ENCODE data around the gene LCN12.

LCN12 gene

GRCh38 chr9:136974817-136975535, 22.9 kb downstream of the LCN12 start:
- no peak for DNase-seq

- peak; percentile 70 for DNase-seq
Observed at GRCh38 chr9:136975644-136976043, 23.6 kb downstream of the LCN12 start.

GRCh38 chr9:136977223-136977622, 25.1 kb downstream of the LCN12 start, which contains the start of gene PTGDS:
TSS of gene PTGDS (plus strand) at chr9:136977504. CDS start at chr9:136977579, 75 bp downstream.
- DNase-seq = no peak

GRCh38 chr9:136977649-136978072, 25.6 kb downstream of the LCN12 start:
- DNase-seq = no peak

- DNase-seq = peak; percentile 74
Observed at GRCh38 chr9:136978073-136978864, 26.2 kb downstream of the LCN12 start.

- no peak for DNase-seq
Observed at GRCh38 chr9:136978865-136979544, 26.9 kb downstream of the LCN12 start.

GRCh38 chr9:136979769-136980587, 27.9 kb downstream of the LCN12 start:
- no peak for DNase-seq

- DNase-seq = no peak
Observed at GRCh38 chr9:136980669-136981478, 28.8 kb downstream of the LCN12 start.

- DNase-seq = no peak
Observed at GRCh38 chr9:136981588-136982231, 29.6 kb downstream of the LCN12 start.

GRCh38 chr9:136982232-136983051, 30.4 kb downstream of the LCN12 start, which contains the start of gene LCNL1:
TSS of gene LCNL1 (plus strand) at chr9:136982993. CDS start at chr9:136983587, 594 bp downstream.
- no peak for DNase-seq

- DNase-seq = no peak
Observed at GRCh38 chr9:136983167-136983566, 31.1 kb downstream of the LCN12 start.

- no peak for DNase-seq
Observed at GRCh38 chr9:136983656-136984314, 31.7 kb downstream of the LCN12 start.

- no peak for DNase-seq
Observed at GRCh38 chr9:136984464-136985026, 32.5 kb downstream of the LCN12 start.

GRCh38 chr9:136985027-136985602, 33.0 kb downstream of the LCN12 start:
- DNase-seq = no peak

- no peak for DNase-seq
Observed at GRCh38 chr9:136985853-136986252, 33.8 kb downstream of the LCN12 start.

- no peak for DNase-seq
Observed at GRCh38 chr9:136988872-136989271, 36.8 kb downstream of the LCN12 start.

- no peak for DNase-seq
Observed at GRCh38 chr9:136990242-136990911, 38.3 kb downstream of the LCN12 start.
